ENCODE data around the gene LSAMP.
A peak's percentile ranks its signal among the peaks of the same experiment; 100 is the strongest.

Gene LSAMP

DNA sequence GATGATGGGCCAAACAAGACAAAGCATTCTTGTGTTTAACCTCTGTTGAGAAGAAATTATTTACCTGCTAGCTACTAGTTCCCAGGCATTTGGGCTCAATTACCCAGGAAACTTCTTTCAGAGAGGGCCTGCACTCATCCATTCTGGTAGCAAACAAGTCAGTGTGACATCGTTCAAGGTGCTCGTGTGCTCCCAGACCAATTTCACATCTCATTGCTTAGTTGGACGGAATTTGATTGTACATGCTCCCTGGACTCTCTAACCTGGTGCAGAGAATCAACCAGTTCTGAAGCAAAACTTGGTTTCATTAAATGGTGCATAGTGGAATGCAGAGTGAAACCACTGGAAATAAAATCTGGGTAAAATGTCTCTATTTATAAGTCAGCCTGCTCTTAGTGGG lies 392.7 kb downstream of the LSAMP start:
- no peak for DNase-seq (ENCODE audit: low spot score)

DNA sequence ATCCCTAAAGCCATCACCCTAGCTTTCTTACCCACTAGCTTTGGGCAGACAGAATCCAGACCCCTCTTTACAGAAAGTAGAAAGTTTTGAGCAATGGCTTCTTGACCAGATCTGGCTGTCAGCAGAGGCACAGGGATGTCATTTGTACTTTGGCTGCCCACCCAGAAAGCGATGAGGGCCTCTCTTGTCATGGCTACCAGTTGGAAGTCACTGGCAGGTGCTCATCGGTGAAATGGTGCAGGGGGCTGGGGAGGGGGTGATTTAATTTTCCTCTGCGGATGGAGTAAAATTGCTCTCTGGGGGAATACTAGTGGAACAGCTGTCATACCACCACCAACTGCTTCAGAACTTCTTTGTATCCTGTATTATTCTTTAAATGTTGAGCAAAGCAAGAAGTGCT lies 393.7 kb downstream of the LSAMP start:
- DNase-seq (ENCODE audit: low spot score): no peak

DNA sequence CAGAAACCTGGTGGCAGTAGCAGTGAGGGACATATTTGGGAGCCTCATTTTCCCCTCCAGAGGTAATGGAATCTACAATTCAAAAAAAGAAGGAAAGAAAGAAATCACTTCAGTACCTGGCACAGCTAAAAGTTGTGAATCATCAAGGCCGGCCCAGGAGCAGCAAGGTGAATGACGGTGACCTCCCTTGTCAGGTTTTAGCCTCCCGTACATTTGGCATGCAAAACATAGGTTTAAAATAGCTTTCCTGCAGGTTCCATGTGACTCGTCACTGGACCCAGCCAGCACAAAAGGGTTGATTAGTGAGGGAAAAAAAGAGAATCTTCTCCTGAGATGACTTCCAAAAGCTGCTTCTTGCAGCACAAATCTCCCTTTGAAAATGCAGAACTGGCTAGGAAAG lies 394.2 kb downstream of the LSAMP start:
- DNase-seq (ENCODE audit: low spot score): peak; percentile 38

DNA sequence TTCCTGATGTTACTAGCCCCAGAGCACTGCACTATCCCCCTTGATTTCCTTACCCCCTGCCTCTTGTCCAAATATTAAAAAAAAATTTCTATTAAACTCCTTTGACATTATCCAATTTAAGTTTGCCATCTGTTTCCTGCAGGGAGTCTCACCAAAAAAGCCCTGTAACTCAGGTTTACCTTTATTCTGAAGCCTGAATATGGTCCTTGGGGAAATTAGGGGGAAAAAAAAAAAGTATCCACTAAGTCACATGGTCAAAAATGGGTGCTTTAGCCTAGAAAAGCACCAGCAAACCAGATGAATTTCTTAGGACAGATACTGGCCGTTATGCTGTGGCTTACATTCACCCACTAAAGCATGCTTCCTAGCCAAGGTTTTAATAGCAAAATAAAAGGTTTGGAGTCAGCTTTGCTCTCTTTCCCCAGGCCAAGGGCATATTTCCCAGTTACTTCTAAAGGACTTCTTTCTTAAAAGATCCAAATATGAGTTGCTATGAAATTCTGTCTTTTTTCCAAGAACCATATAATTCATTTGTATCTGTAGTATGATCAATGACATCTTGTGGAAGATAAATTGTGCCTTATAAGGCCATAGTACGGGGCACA lies 394.9 kb downstream of the LSAMP start:
- peak; percentile 34 for DNase-seq (ENCODE audit: low spot score)

DNA sequence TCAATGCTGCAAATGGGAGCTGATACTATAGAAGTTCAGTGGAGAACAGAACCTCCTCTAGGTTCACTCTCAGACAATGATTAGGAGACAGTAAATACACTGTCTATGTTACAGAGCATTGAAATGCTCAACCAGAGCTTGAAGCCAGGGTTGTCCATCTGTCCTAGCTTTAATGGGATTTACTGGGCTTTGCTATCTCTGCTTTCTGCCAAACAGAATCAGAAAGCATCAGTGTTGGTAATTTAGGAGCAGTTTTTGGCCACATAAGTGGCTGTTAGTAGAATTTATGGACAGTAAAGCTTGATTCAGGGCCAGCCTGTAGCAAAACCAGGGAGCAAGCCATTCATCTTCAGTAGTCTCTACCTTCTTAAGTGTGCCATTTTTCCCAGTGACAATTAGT lies 396.3 kb downstream of the LSAMP start:
- no peak for DNase-seq (ENCODE audit: low spot score)

DNA sequence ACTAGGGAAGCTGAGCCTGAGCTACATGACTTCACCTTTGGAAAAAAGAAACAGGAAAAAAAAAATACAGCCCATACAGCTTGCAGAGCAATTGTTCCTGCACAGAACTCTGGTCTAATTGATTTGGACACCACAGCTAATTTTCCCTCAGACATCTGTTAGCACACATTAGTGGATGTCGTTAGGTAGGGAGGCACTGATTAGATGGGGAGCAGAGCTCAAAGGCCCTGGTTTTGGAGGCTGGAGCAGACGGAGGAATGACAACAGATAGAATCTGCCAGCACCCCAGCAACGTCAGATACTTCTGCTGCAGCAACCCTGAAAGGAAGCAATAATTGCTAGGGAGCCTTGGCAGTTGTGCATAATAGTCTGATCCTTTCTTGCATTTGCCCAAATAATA lies 398.9 kb downstream of the LSAMP start:
- DNase-seq (ENCODE audit: low spot score): peak; percentile 32

DNA sequence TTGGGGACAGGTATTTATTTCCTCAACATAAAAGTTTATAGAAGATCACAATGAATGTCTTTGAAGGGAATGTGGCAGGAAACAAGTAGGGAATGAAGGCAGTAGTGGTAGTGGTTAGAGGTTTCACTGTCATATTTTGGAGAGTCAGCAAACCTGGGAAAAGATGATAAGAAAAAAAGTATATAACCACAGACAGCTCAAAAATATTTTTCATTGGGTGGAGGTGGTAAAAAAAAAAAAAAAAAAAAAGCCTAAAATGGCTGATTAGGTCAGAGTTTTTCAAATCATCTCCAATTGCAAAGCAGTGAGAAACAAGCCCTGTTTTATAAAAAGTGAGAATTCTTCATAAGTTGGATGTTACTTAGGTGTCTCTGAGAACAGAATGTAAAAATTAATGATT lies 400.0 kb downstream of the LSAMP start:
- no peak for DNase-seq (ENCODE audit: low spot score)

DNA sequence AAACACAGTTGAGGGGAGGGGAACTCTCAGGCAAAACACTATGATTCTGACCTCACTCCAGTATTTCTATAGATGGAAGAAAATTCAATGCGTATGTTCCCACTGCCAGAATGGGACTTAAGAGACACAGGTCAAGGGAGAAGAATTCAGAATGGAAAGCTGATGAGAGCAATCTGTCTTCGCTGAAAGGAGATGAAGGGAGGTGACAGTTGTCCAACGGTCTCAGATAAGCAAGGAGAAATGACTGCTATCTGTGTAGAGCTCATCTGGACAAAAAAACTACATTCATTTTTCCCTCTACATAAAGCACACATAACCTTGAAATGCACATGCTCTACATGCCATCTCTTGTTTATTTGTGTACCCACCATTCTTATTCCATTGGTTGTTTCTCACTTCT lies 405.1 kb downstream of the LSAMP start:
- DNase-seq (ENCODE audit: low spot score): no peak

DNA sequence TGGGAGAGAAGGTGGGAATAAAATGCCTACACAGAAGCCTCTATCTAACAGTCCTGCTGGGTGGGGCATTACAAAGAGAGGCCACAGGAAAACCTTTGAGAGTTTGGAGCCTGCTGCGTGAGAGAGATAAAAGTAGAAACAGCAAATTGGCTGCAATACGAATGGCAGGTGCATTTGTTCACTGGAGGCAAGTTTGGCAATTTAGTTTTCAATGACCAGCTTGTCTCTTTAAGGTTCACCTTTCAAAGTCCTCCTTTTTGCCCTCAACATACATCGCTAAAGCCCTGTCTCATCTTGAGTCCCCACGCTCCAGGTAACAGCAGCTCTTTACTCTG lies 405.7 kb downstream of the LSAMP start:
- no peak for DNase-seq (ENCODE audit: low spot score)

DNA sequence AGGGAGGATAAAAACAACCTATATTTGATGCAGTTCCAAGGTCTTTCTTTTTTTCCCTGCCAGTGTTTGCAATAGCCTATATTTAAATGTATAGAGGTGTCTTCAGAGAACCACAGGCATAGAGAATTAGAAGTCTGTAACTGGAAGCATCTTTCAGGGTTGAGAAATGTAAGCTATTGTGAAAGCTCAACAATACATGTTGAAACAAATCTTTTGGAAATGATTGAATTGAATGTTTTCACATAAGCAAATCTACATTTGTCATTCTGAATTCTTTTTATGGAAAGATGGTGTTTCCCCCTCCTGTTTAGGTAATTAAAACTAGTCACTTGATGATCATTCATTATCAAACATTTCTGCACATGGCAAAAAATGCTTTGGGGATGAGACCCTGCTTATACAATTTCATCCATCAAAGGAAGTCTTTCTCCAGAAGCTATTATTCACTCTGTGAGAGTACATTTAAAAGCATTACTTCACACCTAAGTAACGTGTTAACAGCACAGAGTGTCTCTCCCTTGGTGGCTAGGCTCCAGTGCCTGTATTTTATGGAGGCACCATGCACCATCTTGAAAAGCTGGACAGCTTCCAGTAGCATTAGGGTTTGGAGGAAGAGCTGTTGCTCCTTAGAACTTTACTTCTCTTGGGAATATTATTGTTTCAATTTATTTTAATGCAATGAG lies 406.2 kb downstream of the LSAMP start:
- no peak for DNase-seq (ENCODE audit: low spot score)

DNA sequence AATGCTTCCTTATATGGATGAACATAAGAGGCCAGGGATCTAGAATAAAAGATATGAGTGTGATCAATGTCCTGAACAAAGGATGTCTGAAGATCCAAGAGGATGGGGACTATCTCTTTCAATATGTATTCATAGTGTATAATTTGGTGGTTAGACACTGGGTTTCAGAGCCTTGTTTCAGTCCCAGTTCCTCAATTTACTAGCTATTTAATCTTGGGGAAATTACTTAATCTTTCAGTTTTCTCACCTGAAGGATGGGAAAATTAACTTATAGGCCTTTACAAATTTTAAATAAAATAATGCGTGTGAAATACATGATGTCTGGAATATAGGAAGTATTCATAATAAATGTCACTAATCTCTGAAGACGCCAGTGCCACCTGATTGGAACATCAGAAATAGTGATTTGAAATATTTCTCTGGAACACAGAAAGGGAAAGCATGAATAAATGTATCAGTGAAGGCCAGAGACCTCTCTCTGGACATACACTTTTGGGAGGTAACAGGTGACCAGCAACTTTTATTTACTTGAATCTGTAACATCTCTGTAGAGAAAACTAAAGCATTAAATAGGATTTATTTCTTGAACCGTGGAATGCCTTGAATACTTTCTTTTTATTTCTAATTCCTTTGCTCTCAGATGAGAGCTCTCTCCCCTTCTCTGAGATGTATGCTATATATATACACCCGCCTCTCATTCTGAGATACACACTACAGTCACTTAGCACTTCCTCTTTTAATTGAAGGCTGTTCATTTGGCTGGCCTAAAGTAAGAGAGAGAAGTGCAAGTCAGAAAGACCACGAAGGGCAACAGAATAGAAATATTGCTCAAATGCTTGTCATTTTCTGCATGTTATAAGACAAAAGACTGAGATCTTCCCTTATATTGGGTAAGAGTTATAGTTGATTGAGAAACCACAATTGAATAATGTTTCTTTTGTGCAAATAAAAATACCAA lies 407.1 kb downstream of the LSAMP start:
- DNase-seq (ENCODE audit: low spot score): no peak

DNA sequence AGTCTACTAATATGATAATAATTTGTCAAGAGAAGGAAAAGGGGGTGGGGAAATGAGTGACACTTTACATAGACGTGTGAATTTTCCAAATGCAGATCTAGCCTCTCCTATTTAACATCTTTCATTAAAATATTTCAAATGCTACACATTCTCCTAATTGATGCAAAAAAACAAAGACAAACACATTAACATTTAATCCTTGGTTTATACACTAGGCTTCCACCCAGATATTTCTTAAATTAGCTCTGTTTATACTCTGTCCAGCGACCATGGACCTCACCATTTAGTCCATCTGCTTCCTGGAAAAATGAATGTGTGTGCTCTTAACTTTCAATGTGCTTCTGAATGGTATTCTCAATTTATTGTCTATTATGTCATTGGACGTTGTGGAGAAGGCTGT lies 409.9 kb downstream of the LSAMP start:
- no peak for DNase-seq (ENCODE audit: low spot score)

DNA sequence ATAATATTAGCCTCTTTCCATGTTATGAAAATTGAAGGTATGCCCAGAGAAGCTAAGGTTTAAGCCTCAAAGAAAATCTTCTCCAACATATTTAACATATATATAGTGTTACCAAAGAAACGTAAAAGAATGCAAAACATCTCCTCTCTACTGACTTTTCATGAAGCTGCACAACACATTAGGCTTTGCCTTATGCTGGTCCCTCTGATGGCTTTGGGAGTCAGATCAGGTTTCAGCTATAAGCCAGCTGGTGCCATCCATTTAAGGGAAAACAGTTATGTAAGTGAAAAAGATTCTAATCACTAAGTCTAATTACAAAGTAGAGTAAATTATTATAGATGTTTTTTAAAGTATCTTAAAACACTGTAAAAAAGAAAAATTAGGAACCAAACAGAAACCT lies 410.5 kb downstream of the LSAMP start:
- no peak for DNase-seq (ENCODE audit: low spot score)

DNA sequence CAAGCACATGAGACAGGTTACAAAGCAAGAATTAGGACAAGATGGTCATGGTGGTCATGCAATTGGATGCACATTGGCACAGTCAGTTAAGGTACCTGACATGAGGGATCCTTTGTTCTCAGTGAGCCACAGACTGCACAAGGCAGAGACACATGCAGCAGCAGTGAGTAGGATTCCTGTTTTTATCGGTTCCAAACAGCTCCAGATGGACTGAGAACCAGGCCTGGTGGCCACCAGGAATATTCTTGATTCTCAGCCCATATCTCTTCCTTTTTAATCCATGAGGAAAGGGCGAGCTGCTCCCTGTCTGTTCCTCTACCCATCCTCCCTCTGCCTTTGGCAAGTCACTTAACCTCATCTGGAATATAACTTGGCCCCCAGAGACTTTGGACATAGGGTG lies 411.2 kb downstream of the LSAMP start:
- no peak for DNase-seq (ENCODE audit: low spot score)

DNA sequence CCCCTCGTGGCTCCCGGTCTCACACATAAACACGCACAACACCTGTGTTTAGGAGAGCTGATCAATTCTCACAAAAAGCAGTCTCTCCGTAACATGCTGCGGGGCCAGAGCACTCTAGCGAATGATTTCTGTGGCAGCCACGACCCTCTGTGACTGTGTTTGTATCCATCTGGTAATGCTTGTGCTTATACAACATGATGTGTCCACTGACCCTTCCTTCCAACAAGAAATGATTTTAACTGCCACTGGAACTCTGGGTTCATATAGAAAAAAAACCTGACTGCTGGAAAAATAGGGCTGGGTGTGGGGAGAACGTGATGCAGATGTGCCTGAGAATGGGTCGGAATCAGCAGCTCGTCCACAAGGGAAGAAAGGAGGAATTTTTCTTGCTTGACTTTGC lies 411.8 kb downstream of the LSAMP start:
- no peak for DNase-seq (ENCODE audit: low spot score)

DNA sequence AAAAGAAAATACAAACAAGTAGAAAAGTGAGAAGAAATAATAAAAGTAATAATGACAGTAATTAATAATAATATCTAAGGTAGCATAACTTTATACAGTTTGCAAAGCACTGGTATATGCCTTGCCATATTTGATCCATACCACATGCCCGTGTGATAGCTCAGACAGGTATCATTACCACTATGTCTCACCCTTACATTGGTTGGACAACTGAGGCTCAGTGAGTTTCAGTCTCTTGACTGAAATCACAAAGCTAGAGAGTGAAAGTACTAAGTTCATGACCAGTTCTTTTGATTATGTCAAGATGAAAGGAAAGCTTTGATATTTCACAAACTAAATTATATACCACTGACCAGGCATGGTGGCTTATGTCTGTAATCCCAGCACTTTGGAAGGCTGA lies 413.1 kb downstream of the LSAMP start:
- no peak for DNase-seq (ENCODE audit: low spot score)

DNA sequence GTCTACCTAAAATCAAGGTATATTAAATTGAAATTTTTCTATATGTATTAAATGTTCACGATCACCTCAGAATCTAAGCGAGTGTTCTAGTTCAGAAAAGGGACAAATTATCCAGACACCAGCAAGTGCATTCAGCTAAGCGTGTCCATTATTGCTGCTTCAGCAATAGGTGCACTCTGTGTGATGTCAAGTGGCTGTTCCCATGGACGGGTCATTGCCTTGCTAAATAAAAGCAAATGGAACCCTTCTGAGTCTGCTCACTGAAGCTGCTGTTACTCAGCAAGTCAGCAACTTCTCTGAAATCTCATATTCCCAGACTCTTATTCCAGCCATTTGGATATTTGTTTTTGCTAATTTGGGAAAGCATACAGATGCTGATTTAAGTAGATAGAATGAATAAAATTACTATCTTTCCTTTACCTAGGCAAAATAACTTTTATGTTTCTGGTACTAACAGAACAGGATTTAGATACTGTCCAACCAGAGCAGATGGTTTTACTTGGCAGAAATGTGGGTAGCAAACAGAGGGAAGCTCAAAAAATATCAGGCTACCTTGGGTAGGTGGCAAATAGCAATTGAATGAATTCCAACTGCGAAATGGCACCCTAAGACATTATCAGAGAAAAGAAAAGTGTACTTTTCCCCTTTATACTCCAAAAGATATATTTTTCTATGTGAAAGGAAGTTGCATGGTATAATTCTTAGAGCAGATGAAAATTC lies 415.0 kb downstream of the LSAMP start:
- DNase-seq (ENCODE audit: low spot score): no peak

DNA sequence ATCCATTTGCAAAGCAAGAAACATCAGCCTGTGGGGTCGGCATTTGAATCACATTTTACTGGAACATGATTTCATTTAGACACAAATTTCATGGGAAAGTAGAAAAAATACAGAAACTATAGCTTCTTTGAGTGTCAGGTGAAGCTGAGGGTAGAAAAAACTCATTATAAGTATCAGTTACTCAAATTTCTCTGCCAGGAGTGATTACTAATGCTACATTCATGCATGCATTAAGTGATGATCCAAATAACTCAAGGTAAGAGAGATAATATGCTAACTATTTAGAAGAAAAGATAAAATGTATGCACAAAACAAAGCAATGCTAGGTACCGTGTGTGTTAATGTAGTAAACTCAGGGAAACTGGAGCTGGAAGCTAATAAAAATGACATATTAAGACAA lies 416.0 kb downstream of the LSAMP start:
- DNase-seq (ENCODE audit: low spot score): no peak

DNA sequence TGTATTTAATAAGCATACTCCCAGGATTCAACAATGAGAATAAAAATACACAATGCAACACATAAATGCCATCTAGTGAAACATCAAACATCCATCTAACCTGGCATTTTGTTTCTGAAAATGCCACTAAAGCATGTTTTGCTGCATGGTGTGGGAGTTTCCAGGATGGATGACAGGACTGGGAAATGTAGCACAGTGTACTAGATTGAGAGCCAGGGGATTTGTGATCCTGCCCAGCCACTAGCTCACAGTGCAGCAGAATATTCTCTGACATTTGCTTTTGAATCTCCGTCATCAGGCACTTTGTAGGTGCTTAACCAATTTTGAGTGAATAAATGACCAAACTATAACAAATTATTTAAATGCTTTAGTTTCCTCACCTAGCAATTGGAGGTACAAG lies 417.1 kb downstream of the LSAMP start:
- no peak for DNase-seq (ENCODE audit: low spot score)

DNA sequence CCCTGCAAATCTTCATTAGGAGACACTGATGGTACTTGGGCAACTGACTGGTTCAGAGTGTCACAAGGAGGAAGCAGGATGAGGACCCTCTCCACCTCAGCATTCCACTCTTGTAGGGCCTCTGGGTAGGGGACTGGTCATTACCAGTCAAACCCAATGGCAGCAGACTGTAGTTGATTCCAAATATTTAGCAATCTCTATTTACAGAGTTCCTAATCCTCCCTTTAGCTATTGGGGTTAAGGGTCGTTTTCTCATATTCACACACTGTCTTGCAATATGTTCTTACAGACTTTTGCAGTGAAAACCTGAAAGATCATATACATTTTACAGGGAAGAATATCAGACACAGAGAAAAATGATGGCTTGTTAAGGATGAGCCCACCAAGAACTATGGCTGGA lies 424.3 kb downstream of the LSAMP start:
- DNase-seq (ENCODE audit: low spot score): no peak

DNA sequence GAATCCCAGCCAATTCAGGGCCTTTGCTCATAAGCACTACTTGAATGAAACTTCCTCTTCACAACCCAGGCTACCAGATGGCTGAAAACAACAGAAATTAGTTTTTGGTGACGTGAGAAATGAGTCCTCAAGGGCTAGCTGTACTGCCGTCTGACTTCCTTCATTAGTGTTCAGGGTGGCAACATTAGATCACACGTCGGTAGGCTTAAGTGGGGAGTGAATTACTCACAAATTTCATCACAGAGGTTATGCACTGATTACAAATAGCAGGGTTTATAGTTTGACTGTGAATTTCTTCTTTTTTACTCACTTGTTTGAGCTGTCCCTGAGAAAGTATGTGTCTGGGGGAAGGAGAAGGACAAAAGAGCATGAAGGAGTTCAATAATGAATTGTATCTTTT lies 424.8 kb downstream of the LSAMP start:
- no peak for DNase-seq (ENCODE audit: low spot score)

DNA sequence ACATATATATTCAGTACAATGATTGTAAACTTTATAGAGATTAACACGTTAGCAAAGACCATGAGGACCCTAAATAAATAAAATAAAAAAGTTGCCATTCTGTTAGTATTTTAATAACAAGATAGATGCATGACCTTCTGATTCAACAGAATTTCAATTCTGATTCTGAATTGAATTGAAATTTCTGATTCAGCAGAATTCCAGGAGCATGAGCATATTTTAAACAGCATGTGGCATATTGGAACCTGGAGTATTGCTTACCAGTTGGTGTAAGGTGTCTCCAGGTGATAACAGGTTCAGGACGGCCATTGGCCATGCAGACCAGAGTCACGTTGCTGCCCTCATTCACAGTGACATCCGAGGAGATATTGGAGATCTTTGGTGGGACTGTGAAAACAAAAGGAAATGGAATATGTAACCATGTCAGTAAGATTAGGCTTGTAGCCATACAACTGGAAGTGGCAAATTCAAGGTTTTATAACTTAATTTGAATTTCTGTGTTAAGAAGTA lies 426.0 kb downstream of the LSAMP start:
- no peak for DNase-seq (ENCODE audit: low spot score)
